ENCODE results near the gene ATF7IP.
"Not testable (repeated sequence)": the region's sequence is repeated elsewhere in the genome, so short reads cannot be mapped to it uniquely, and the experiment has no call there.

DNA sequence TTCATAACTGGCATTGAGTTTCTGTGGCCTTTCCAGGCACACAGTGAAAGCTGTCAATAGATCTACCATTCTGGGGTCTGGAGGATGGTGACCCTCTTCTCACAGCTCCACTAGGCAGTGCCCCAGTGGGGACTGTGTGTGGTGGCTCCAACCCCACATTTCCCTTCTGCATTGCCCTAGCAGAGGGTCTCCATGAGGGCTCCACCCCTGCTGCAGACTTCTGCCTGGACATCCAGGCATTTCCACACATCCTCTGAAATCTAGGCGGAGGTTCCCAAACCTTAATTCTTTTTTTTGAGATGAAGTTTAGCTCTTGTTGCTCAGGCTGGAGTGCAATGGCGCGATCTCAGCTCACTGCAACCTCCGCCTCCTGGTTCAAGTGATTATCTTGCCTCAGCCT lies 14.0 kb upstream of the ATF7IP start:
- TF ChIP-seq RARB (CRISPR knock-in tag; IDR thresholded peaks at IDR 0.05); ZFP30 (CRISPR knock-in tag; IDR thresholded peaks at IDR 0.05); ZFP3 (CRISPR knock-in tag; IDR thresholded peaks at IDR 0.05); CSDC2 (CRISPR knock-in tag; IDR thresholded peaks at IDR 0.05); OSR1 (CRISPR knock-in tag; IDR thresholded peaks at IDR 0.05); ZNF8 (CRISPR knock-in tag; IDR thresholded peaks at IDR 0.05); ZNF565 (CRISPR knock-in tag; conservative IDR thresholded peaks at IDR 0.05; ENCODE audit: low read depth); BACH2 (CRISPR knock-in tag; IDR thresholded peaks at IDR 0.05; ENCODE audit: borderline replicate concordance); GLIS3 (CRISPR knock-in tag; IDR thresholded peaks at IDR 0.05): not testable (repeated sequence)
- TF ChIP-seq, protein P1, sequence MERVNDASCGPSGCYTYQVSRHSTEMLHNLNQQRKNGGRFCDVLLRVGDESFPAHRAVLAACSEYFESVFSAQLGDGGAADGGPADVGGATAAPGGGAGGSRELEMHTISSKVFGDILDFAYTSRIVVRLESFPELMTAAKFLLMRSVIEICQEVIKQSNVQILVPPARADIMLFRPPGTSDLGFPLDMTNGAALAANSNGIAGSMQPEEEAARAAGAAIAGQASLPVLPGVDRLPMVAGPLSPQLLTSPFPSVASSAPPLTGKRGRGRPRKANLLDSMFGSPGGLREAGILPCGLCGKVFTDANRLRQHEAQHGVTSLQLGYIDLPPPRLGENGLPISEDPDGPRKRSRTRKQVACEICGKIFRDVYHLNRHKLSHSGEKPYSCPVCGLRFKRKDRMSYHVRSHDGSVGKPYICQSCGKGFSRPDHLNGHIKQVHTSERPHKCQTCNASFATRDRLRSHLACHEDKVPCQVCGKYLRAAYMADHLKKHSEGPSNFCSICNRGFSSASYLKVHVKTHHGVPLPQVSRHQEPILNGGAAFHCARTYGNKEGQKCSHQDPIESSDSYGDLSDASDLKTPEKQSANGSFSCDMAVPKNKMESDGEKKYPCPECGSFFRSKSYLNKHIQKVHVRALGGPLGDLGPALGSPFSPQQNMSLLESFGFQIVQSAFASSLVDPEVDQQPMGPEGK (CRISPR knock-in tag; IDR thresholded peaks at IDR 0.05; ENCODE audit: borderline replicate concordance) = not testable (repeated sequence)
- TF ChIP-seq, protein P2, sequence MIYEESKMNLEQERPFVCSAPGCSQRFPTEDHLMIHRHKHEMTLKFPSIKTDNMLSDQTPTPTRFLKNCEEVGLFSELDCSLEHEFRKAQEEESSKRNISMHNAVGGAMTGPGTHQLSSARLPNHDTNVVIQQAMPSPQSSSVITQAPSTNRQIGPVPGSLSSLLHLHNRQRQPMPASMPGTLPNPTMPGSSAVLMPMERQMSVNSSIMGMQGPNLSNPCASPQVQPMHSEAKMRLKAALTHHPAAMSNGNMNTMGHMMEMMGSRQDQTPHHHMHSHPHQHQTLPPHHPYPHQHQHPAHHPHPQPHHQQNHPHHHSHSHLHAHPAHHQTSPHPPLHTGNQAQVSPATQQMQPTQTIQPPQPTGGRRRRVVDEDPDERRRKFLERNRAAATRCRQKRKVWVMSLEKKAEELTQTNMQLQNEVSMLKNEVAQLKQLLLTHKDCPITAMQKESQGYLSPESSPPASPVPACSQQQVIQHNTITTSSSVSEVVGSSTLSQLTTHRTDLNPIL (CRISPR knock-in tag; IDR thresholded peaks at IDR 0.05; ENCODE audit: low read depth) = not testable (repeated sequence)
- TF ChIP-seq, protein P3, sequence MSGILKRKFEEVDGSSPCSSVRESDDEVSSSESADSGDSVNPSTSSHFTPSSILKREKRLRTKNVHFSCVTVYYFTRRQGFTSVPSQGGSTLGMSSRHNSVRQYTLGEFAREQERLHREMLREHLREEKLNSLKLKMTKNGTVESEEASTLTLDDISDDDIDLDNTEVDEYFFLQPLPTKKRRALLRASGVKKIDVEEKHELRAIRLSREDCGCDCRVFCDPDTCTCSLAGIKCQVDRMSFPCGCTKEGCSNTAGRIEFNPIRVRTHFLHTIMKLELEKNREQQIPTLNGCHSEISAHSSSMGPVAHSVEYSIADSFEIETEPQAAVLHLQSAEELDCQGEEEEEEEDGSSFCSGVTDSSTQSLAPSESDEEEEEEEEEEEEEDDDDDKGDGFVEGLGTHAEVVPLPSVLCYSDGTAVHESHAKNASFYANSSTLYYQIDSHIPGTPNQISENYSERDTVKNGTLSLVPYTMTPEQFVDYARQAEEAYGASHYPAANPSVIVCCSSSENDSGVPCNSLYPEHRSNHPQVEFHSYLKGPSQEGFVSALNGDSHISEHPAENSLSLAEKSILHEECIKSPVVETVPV (CRISPR knock-in tag; IDR thresholded peaks at IDR 0.05) = not testable (repeated sequence)
- TF ChIP-seq, protein P4, sequence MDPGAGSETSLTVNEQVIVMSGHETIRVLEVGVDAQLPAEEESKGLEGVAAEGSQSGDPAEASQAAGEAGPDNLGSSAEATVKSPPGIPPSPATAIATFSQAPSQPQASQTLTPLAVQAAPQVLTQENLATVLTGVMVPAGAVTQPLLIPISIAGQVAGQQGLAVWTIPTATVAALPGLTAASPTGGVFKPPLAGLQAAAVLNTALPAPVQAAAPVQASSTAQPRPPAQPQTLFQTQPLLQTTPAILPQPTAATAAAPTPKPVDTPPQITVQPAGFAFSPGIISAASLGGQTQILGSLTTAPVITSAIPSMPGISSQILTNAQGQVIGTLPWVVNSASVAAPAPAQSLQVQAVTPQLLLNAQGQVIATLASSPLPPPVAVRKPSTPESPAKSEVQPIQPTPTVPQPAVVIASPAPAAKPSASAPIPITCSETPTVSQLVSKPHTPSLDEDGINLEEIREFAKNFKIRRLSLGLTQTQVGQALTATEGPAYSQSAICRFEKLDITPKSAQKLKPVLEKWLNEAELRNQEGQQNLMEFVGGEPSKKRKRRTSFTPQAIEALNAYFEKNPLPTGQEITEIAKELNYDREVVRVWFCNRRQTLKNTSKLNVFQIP (CRISPR knock-in tag; IDR thresholded peaks at IDR 0.05; ENCODE audit: borderline replicate concordance, low read depth) = not testable (repeated sequence)

Measured in SK-N-SH treated with all-trans-retinoic acid at 6 μM for 48 hours (cell line).